HCT116 (cell line): ENCODE results near the gene SPDYE4. TPM values are rescaled to one million over a fixed set of nuclear protein-coding genes. Genes with fewer than 3 reads are reported as not detected.

Experiments
- ATAC-seq: fragments of 200-7000 bp; cut with Tn5 transposase; 2 replicates; pipeline ENCODE4 v1.9.1; 2020; ENCODE audit warnings: mild to moderate bottlenecking, moderate library complexity
- BruUV-seq: library from RNA; stranded (reverse); fragments of 400-500 nt; replicated peaks from 2 replicates; lab custom pipeline; 2021; lab: Mats Ljungman, UMichigan
- CTCF ChIA-PET: fragments of 300-600 bp; sonication (Branson Sonifier 250); formaldehyde crosslinking; loops from one replicate; lab custom pipeline; 2021; ENCODE audit warnings: antibody characterized with exemption; lab: Charles Lee
- POLR2A ChIA-PET: fragments of 300-600, 350-600 bp; sonication (Branson Sonifier 250); formaldehyde crosslinking; loops from one replicate; lab custom pipeline; 2021; ENCODE audit warnings: antibody characterized with exemption; lab: Charles Lee
- RAD21 ChIA-PET, 2 experiments: fragments of 300-600 bp; sonication (Branson Sonifier 250); formaldehyde crosslinking; loops; one replicate each; lab custom pipeline; 2023; ENCODE audit warnings: low total read pairs in 2 of 2; ENCODE audit not compliant: uncharacterized antibody in 2 of 2, unreplicated experiment in 2 of 2, low non-redundant PET in 1 of 2; lab: Charles Lee
- DNase-seq: peaks from one replicate; pipeline ENCODE4 v3.0.0-alpha.2; 2010; ENCODE audit warnings: low read depth, low spot score
- H2AFZ ChIP-seq: fragments of 200-600 bp; shearing (Covaris generic), sonication (generic); 2 replicates; pipeline ENCODE4 v1.6.1; 2017; ENCODE audit warnings: low read depth, mixed run types, mixed read lengths, antibody characterized with exemption, low read length; ENCODE audit not compliant: poor library complexity, severe bottlenecking
- H3K27ac ChIP-seq: 2 replicates; pipeline ENCODE4 v1.5.1; 2012; ENCODE audit warnings: low read depth, low read length
- H3K27me3 ChIP-seq: fragments of 200-600 bp; sonication (generic); 2 replicates; pipeline ENCODE4 v1.6.1; 2016; ENCODE audit warnings: mixed run types, low read length, mixed read lengths; ENCODE audit not compliant: insufficient read depth
- H3K36me3 ChIP-seq, 2 experiments: fragments of 200-500 bp in 1 of 2; fragments of 200-600 bp in 1 of 2; sonication (Bioruptor generic) in 1 of 2; sonication (generic) in 1 of 2; 2 replicates each; pipeline versions ENCODE4 v1.5.1 to v1.6.1; 2014 to 2016; ENCODE audit warnings: low read length in 2 of 2, inconsistent platforms in 1 of 2, mixed read lengths in 1 of 2, mixed run types in 1 of 2; ENCODE audit not compliant: insufficient read depth in 2 of 2, control insufficient read depth in 1 of 2
- H3K4me1 ChIP-seq, 2 experiments: fragments of 200-600 bp in 1 of 2; sonication (generic) in 1 of 2; 2 replicates each; pipeline versions ENCODE4 v1.5.1 to v1.6.1; 2012 to 2017; ENCODE audit warnings: low read length in 2 of 2, inconsistent platforms in 1 of 2, mild to moderate bottlenecking in 1 of 2, mixed read lengths in 1 of 2, mixed run types in 1 of 2, moderate library complexity in 1 of 2; ENCODE audit not compliant: insufficient read depth in 2 of 2, control insufficient read depth in 1 of 2
- H3K4me2 ChIP-seq: fragments of 200-600 bp; sonication (generic); 2 replicates; pipeline ENCODE4 v1.6.1; 2017; ENCODE audit warnings: mixed run types, low read length, mixed read lengths
- H3K4me3 ChIP-seq, 2 experiments: fragments of 200-600 bp in 1 of 2; sonication (generic) in 1 of 2; replicated peaks in 1 of 2; 2 replicates each; pipeline ENCODE4 v1.5.1; 2011 to 2016; ENCODE audit warnings: low read length in 2 of 2, control low read depth in 1 of 2, low read depth in 1 of 2, mild to moderate bottlenecking in 1 of 2, mixed read lengths in 1 of 2, mixed run types in 1 of 2
- H3K79me2 ChIP-seq: fragments of 200-600 bp; sonication (generic); 2 replicates; pipeline ENCODE4 v1.6.1; 2017; ENCODE audit warnings: mild to moderate bottlenecking, mixed run types, low read length, moderate library complexity, mixed read lengths; ENCODE audit not compliant: insufficient read depth
- H3K9ac ChIP-seq: fragments of 200-600 bp; sonication (generic); 2 replicates; pipeline ENCODE4 v1.6.1; 2016; ENCODE audit warnings: low read length, mixed read lengths
- H3K9me2 ChIP-seq: fragments of 200-600 bp; sonication (generic), shearing (Covaris generic); 2 replicates; pipeline ENCODE4 v1.6.1; 2017; ENCODE audit warnings: mixed run types, mild to moderate bottlenecking, moderate library complexity; ENCODE audit not compliant: insufficient read depth
- H3K9me3 ChIP-seq, 2 experiments: fragments of 200-500 bp in 1 of 2; fragments of 200-600 bp in 1 of 2; sonication (Bioruptor generic) in 1 of 2; sonication (generic) in 1 of 2; 2 replicates each; pipeline ENCODE4 v1.6.1; 2014 to 2017; ENCODE audit warnings: low read length in 2 of 2, mixed read lengths in 2 of 2, inconsistent platforms in 1 of 2, low read depth in 1 of 2, mild to moderate bottlenecking in 1 of 2, mixed run types in 1 of 2, moderate library complexity in 1 of 2; ENCODE audit not compliant: control insufficient read depth in 1 of 2, insufficient read depth in 1 of 2
- H4K20me1 ChIP-seq: fragments of 200-600 bp; sonication (generic), shearing (Covaris generic); 2 replicates; pipeline ENCODE4 v1.6.1; 2017; ENCODE audit warnings: mixed run types, mild to moderate bottlenecking, moderate library complexity; ENCODE audit not compliant: insufficient read depth
- CBX3 ChIP-seq: IDR thresholded peaks from 2 replicates; pipeline ENCODE4 v1.6.1; 2012; ENCODE audit warnings: low read depth
- CEBPB ChIP-seq: IDR thresholded peaks from 2 replicates; pipeline ENCODE4 v1.6.1; 2012; ENCODE audit warnings: low read depth
- EGR1 ChIP-seq: IDR thresholded peaks from 2 replicates; pipeline ENCODE4 v1.6.1; 2012; ENCODE audit warnings: low read depth
- EZH2 ChIP-seq: fragments of 200-600 bp; sonication (generic); IDR thresholded peaks from 2 replicates; pipeline ENCODE4 v1.6.1; 2017; ENCODE audit warnings: antibody characterized with exemption, mixed run types
- EZH2phosphoT487 ChIP-seq: fragments of 200-600 bp; IDR thresholded peaks from 2 replicates; pipeline ENCODE4 v1.6.1; 2018; ENCODE audit warnings: antibody characterized with exemption, borderline replicate concordance
- JUND ChIP-seq: IDR thresholded peaks from 2 replicates; pipeline ENCODE4 v1.6.1; 2012
- POLR2A ChIP-seq: IDR thresholded peaks from 2 replicates; pipeline ENCODE4 v1.7.0; 2011; ENCODE audit warnings: borderline replicate concordance; ENCODE audit not compliant: insufficient read depth, insufficient read length; ENCODE audit errors: extremely low read depth
- POLR2AphosphoS5 ChIP-seq: IDR thresholded peaks from 2 replicates; pipeline ENCODE4 v1.6.1; 2011; ENCODE audit warnings: mild to moderate bottlenecking, low read depth, low read length, moderate library complexity
- RAD21 ChIP-seq: IDR thresholded peaks from 2 replicates; pipeline ENCODE4 v1.6.1; 2012; ENCODE audit warnings: low read depth, mild to moderate bottlenecking
- REST ChIP-seq: IDR thresholded peaks from 2 replicates; pipeline ENCODE4 v1.6.1; 2012; ENCODE audit warnings: low read depth
- SIN3A ChIP-seq: IDR thresholded peaks from 2 replicates; pipeline ENCODE4 v1.6.1; 2012; ENCODE audit warnings: low read depth
- SP1 ChIP-seq: IDR thresholded peaks from 2 replicates; pipeline ENCODE4 v1.6.1; 2012; ENCODE audit warnings: low read depth
- SRF ChIP-seq: IDR thresholded peaks from 2 replicates; pipeline ENCODE4 v1.6.1; 2012; ENCODE audit warnings: low read depth
- TCF7L2 ChIP-seq: IDR thresholded peaks from 2 replicates; pipeline ENCODE4 v1.7.0; 2011; ENCODE audit warnings: borderline replicate concordance, inconsistent platforms; ENCODE audit not compliant: insufficient read depth, insufficient read length; ENCODE audit errors: extremely low read depth
- YY1 ChIP-seq: IDR thresholded peaks from 2 replicates; pipeline ENCODE4 v1.6.1; 2011; ENCODE audit warnings: low read length, low read depth, moderate library complexity, mild to moderate bottlenecking; ENCODE audit not compliant: insufficient replicate concordance; ENCODE audit errors: extremely low read depth
- ZFX ChIP-seq: fragments of 450-650 bp; IDR thresholded peaks from 2 replicates; pipeline ENCODE4 v1.6.1; 2017
- ZNF274 ChIP-seq: fragments of 200-500 bp; sonication (Bioruptor generic); IDR thresholded peaks from 2 replicates; pipeline ENCODE4 v1.6.1; 2014; ENCODE audit warnings: mild to moderate bottlenecking, low read depth, low read length, inconsistent platforms
- intact Hi-C: fragments of 100-400 bp; cut with micrococcal nuclease; formaldehyde crosslinking; loops from 2 replicates; pipeline ENCODE4 v1.10.0; 2022
- total RNA-seq: library from RNA; stranded (reverse); gene quantifications from one replicate; pipeline ENCODE4 v1.2.1, GENCODE V29; 2021; ENCODE audit not compliant: unreplicated experiment
- TF ChIP-seq, protein P1 (sequence below): IDR thresholded peaks from 2 replicates; pipeline ENCODE4 v1.6.1; 2012
- TF ChIP-seq, protein P2 (sequence below): IDR thresholded peaks from 2 replicates; pipeline ENCODE4 v1.6.1; 2012
- TF ChIP-seq, protein P3 (sequence below), 3 experiments: fragments of 200-600 bp in 1 of 3; sonication (generic) in 1 of 3; IDR thresholded peaks in 2 of 3; conservative IDR thresholded peaks in 1 of 3; 2 replicates each; pipeline ENCODE4 v1.5.1; 2012 to 2017; ENCODE audit warnings: low read depth in 2 of 3, low read length in 2 of 3, antibody characterized with exemption in 1 of 3, borderline replicate concordance in 1 of 3, control low read depth in 1 of 3, mild to moderate bottlenecking in 1 of 3, mixed read lengths in 1 of 3, mixed run types in 1 of 3, moderate library complexity in 1 of 3; ENCODE audit not compliant: insufficient read depth in 1 of 3

SPDYE4 gene
- total RNA-seq, 1 experiment from 2014 or later, result not detected

DNA sequence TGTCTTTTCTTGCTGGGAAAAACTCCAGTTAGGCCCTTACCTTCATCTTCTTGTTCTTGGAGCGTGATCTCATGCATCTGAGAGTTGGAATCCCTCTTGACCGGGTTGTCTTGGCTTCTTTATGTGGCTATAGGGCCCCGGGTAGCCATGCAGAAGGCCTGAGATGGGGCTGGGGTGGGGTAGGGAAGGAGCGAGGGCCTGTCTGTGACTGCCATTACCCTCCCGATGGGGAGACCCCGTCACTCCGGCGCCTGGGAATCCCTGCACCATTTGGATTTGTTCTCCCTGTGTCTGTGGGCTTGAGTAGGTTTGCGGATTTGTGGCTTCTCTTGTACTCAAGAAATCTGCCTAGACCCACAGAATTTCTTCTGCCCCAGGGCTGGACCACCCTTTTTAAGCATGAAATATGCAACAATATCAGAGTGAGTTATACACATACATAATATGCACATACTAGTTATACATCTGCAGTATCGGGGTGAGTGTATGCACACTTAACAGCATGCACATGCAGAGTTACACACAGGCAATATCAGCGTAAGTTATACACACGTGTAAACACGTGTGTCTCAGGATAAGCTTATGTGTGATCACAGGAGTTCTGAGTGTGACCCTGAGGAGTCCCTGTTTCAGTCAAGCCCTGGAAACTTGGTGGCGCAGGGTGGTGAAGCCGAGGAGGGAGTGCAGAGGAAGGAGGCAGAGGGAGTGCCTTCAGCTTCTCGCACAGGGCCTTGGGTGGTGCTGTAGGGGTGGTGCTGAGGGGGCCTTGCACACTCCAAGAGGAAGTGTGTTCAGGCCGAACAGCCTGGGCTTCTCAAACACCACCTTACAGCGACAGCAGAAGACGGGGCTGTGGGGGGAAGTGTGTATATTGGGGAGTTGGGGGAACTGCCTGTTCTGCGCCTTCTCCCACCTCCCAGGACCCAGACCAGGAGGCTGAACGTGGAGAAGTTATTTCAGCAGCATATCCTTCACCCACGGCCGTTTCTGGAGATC is 32.2 kb downstream of the SPDYE4 start:
- no peak for ATAC-seq
- CTCF ChIA-PET, result no interaction called here
- H3K9me3 ChIP-seq, result no peaks in the 10 kb centered on the region
- TF ChIP-seq, protein P1, sequence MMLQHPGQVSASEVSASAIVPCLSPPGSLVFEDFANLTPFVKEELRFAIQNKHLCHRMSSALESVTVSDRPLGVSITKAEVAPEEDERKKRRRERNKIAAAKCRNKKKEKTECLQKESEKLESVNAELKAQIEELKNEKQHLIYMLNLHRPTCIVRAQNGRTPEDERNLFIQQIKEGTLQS, result no peak
- TF ChIP-seq ZFX (no peak), SRF (no peak), POLR2A (no peak), SIN3A (no peak), SP1 (no peak), RAD21 (no peak), CEBPB (no peak), EZH2phosphoT487 (no peak), EGR1 (no peak), TCF7L2 (no peak), POLR2AphosphoS5 (no peak), CBX3 (no peak), EZH2 (no peak), ZNF274 (no peak), YY1 (no peak), JUND (no peak), REST (no peak)
- TF ChIP-seq, protein P2, sequence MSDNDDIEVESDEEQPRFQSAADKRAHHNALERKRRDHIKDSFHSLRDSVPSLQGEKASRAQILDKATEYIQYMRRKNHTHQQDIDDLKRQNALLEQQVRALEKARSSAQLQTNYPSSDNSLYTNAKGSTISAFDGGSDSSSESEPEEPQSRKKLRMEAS, result no peak
- TF ChIP-seq, protein P3, sequence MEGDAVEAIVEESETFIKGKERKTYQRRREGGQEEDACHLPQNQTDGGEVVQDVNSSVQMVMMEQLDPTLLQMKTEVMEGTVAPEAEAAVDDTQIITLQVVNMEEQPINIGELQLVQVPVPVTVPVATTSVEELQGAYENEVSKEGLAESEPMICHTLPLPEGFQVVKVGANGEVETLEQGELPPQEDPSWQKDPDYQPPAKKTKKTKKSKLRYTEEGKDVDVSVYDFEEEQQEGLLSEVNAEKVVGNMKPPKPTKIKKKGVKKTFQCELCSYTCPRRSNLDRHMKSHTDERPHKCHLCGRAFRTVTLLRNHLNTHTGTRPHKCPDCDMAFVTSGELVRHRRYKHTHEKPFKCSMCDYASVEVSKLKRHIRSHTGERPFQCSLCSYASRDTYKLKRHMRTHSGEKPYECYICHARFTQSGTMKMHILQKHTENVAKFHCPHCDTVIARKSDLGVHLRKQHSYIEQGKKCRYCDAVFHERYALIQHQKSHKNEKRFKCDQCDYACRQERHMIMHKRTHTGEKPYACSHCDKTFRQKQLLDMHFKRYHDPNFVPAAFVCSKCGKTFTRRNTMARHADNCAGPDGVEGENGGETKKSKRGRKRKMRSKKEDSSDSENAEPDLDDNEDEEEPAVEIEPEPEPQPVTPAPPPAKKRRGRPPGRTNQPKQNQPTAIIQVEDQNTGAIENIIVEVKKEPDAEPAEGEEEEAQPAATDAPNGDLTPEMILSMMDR (IDR thresholded peaks at IDR 0.05 in 2 of 3, conservative IDR thresholded peaks at IDR 0.05 in 1 of 3; ENCODE audit: borderline replicate concordance in 1 of 3, insufficient read depth in 1 of 3, low read depth in 2 of 3, low read length in 2 of 3), result no peak
- TF ChIP-seq, all 23 proteins: peak for 0
- no peak overlapping the region for H3K4me3 ChIP-seq
- no peaks in the 10 kb centered on the region for H3K9me2 ChIP-seq
- H4K20me1 ChIP-seq, result no peaks in the 10 kb centered on the region
- H3K27me3 ChIP-seq, result no peaks in the 10 kb centered on the region
- H3K27ac ChIP-seq, result no peak overlapping the region
- no peaks in the 10 kb centered on the region for H3K4me1 ChIP-seq
- H3K36me3 ChIP-seq, result no peaks in the 10 kb centered on the region
- DNase-seq, result no peak
- BruUV-seq, result no TSS peak
- H3K79me2 ChIP-seq, result no peaks in the 10 kb centered on the region
- RAD21 ChIA-PET, result no interaction called here
- no peak overlapping the region for H3K4me2 ChIP-seq
- intact Hi-C loops, result no loop called here
- POLR2A ChIA-PET, result no interaction called here
- no peak overlapping the region for H2AFZ ChIP-seq
- no peak overlapping the region for H3K9ac ChIP-seq
